Fibroblast of upper back skin (primary cell): ENCODE data around the gene ZNF519.

ENCODE experiments used
- DNase-seq: peaks from one replicate; pipeline ENCODE4 v3.0.0-alpha.2; 2013

Gene ZNF519

DNA sequence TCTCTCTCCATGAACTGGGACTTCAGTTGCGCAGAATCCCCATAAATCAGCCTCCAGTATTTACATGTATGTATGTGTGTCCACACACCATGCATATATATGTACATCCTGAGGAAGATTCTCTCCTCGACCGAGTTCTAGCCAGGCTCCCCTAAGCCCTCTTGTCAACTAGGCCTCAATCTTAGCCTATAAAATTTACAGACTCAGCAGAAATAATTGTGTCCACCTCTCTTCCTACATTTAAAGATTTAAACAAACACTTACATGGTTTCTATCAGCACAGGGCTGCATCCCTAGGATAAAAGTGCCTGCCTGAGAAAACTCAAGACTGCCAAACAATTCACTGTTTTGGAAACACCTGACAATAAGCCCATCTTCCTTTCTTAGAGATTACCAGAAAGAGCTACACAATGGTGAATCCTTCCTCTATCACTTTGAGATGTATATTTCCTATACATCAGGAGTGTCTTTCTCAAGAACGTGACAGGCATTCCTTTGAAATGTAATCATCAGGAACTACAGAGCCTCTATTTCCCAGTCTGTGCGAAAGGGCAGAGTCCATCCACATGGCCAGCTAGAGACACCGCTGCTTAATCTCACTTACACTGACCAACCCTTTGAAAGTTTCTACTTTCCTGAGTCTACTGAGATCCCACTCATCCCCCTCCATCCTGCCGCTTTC lies 39.5 kb downstream of the ZNF519 start:
- DNase-seq: no peak

DNA sequence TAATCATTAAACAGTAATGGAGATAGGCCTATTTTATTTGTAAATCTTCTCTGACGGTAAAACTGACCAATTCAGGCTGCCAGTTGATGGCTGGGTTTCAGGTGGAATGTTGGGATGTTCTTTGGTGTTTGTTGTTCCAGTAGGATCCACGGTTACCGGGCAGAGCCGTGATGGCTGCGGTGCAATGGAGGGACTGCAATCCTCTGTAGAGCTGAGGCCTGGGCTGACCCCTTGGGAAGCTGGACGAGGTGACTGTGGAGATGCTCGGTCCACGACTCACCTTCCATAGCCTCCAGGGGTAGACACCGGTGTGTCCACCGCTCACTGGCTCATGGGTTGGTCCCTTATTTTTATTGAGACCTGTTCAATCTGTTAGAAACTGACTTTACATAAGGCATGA lies 42.5 kb downstream of the ZNF519 start:
- DNase-seq: no peak

DNA sequence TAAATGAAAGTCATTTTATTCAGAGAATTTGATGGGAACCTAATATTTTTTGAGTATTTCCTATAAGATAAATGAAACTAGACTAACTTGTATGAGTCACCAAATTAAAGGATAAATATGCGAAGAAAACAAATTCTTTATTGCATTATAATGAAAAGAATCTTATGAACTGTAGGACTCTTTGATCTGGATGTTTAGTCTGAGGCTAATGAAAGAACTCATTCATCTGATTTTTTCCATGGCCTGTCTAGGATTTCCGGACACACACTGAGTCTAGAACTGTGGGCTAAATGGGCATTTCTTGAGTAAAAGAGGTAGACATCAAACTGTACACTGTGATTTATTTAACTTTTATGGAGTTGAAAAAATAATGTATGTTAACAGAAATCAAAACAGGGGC lies 43.0 kb downstream of the ZNF519 start:
- DNase-seq: no peak

DNA sequence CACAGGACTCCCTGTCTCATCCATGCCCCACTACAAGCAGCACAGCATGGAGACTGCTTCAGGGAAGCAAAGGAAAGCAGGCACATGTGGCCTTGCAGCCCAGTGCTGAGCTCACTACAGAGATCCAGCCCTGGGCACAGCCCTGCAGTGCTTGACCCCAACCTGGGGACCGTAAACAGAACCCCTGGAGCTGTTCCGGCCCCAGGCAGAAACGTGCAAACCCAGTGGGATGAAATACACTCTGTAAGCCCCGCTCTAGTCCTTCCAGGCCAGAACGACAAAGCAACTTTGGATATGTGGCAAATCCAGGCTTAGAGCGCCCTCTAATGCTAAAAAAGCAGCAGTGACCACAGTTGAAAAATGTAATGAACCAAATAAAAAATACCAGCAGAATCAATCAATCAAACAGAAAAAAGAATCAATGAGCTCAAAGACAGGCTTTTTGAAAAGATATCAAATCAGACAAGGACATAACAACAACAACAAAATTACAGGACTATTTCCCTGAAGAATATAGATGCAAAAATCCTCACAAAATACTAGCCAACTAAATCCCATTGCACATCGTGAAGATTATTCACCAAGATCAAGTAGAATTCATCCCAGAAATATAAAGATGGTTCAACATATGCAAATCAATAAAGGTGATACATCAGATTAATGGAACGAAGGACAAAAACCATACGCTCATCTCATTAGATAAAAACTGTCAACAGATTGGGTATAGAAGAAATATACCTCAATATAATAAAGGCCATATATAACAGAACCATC lies 45.6 kb downstream of the ZNF519 start:
- peak; percentile 46 for DNase-seq

DNA sequence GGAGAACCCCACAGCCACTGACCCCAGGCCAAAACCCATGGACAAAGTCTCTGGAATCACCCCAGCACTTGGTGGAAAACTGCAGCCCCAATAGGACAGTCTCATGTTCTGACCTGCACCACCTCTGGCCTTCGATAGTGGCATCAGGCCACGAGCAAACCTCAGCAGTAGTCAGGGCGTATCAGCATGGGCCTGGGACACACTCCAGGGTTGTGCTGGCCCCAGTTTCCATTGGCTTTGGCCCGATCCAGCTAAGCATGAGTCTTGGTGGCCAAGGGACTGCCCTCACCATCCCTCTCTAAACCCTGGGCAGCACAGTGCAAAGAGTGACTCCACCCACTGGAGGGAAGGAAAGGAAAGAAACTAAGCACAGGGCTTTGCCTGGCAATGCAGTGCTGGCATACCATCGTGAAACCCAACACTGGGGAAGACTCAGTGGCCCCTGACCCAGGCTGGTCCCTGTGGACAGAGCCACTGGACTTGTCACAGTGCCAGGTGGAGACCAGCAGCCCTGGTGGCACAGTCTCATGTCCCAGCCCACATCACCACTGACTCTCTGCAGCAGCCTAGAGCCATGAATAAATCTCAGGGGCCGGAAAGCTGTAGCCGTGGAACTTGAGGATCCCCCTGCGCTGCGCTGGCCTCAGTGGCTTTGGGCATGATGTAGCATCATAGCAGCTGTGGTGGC lies 46.3 kb downstream of the ZNF519 start:
- no peak for DNase-seq

DNA sequence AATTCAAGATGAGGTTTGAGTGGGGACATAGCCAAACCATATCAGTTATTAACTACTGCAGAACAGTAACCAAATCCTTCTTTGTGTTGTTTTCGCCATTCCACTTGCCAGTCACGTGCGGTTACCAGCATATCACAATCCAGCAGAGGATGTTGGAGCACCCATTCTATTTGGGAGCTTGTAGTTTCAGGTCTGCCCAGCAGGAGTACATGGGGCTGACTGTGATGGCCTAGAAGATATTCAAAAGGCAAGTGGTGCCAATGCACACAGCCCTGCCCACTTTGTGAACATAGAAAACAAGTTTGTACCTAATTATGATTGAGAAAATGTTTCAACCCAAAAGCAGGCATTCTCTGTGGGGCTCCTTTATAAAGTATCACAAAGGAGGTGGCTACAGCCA lies 57.0 kb downstream of the ZNF519 start:
- no peak for DNase-seq

DNA sequence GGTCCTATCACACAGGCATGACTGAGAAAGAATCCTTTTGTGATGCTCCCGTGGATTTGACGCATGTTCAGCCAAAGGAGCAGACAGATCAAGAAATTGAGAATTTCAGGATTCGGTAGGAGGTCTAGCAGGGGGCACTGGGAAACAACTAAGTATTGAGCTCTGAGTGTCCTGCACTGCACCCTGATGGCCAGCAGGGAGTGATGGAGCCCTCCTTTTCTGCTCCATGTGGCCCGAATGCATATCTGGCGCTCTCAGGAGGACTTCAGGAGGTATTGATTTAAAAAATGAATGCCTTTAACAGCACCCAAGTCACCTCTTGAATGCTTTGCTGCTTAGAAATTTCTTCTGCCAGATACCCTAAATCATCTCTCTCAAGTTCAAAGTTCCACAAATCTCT lies 58.0 kb downstream of the ZNF519 start:
- DNase-seq: no peak

DNA sequence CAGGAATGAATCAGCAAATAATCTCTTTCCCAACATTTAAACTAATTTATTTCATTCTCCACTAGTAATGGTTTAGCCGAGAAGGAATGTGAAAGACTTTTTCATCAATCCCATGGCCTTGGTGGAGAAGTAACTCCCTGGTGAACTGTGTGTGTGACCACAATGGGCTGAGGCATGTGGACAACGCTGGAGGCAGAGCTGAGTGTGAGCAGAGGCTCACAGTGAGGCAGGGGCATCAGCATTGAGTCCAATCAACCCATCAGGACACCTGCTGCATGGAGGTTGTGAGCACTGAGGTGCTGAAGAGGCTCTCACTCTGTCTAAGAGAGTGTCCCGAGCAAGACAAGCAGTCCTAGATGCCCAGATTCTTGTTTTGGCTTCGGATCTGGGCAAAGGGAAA lies 78.6 kb downstream of the ZNF519 start:
- DNase-seq: no peak
